DMS53 (cell line): ENCODE measurements around the gene ZNF445.
"Not testable (repeated sequence)": the region's sequence is repeated elsewhere in the genome, so short reads cannot be mapped to it uniquely, and the experiment has no call there.

Source experiments
- DNase-seq: peaks from one replicate; lab custom pipeline; 2025; lab: John Stamatoyannopoulos, UW

Gene ZNF445

GRCh38 chr3:44398853-44399252 is 78.6 kb downstream of the ZNF445 start:
- no peak for DNase-seq

GRCh38 chr3:44398271-44398670 is 79.2 kb downstream of the ZNF445 start:
- DNase-seq, result not testable (repeated sequence)

GRCh38 chr3:44396200-44397171 is 81.0 kb downstream of the ZNF445 start:
- DNase-seq, result peak; percentile 73

GRCh38 chr3:44395714-44396113 is 81.8 kb downstream of the ZNF445 start:
- DNase-seq, result no peak

- no peak for DNase-seq
Observed at GRCh38 chr3:44392489-44392888, 85.0 kb downstream of the ZNF445 start.

GRCh38 chr3:44387404-44387803 is 90.1 kb downstream of the ZNF445 start:
- no peak for DNase-seq
